Muscle of arm (tissue), 12 donors: ENCODE data around the gene ZDHHC13. TPM values are rescaled to one million over a fixed set of nuclear protein-coding genes. Genes with fewer than 3 reads are reported as not detected.
"Not testable (repeated sequence)": the region's sequence is repeated elsewhere in the genome, so short reads cannot be mapped to it uniquely, and the experiment has no call there.

Experiments used
- DNase-seq: peaks from one replicate; pipeline ENCODE4 v3.0.0-alpha.2; 2013
- polyA plus RNA-seq, 12 donors: library from polyadenylated mRNA; unstranded; fragments of 120-200 nt; gene quantifications; one replicate each; pipeline ENCODE4 v1.2.1, GENCODE V29; 2013; ENCODE audit not compliant: insufficient read length in 12 of 12

ZDHHC13 gene
- polyA plus RNA-seq, 12 donors: 4.9 to 26.1 (median 8.4) TPM; not detected in 1

- DNase-seq: no peak
Measured at GRCh38 chr11:19094859-19095258, 22.1 kb upstream of the ZDHHC13 start.

GRCh38 chr11:19099093-19099492 is 17.9 kb upstream of the ZDHHC13 start:
- DNase-seq: no peak

GRCh38 chr11:19100885-19101284 is 16.1 kb upstream of the ZDHHC13 start:
- no peak for DNase-seq

- DNase-seq: no peak
Measured at GRCh38 chr11:19101796-19102520, 15.0 kb upstream of the ZDHHC13 start.

- no peak for DNase-seq
Measured at GRCh38 chr11:19102521-19102900, 14.5 kb upstream of the ZDHHC13 start.

- DNase-seq: no peak
Measured at GRCh38 chr11:19105011-19105410, 12.0 kb upstream of the ZDHHC13 start.

GRCh38 chr11:19107125-19107524 is 9.8 kb upstream of the ZDHHC13 start:
- DNase-seq: no peak

- DNase-seq: no peak
Measured at GRCh38 chr11:19110295-19110694, 6.7 kb upstream of the ZDHHC13 start.

GRCh38 chr11:19111809-19112208 is 5.2 kb upstream of the ZDHHC13 start:
- DNase-seq: no peak

- no peak for DNase-seq
Measured at GRCh38 chr11:19116276-19116970, 545 bp upstream of the ZDHHC13 start.

- DNase-seq: no peak
Measured at GRCh38 chr11:19117760-19118097, 761 bp downstream of the ZDHHC13 start.

- no peak for DNase-seq
Measured at GRCh38 chr11:19121646-19122045, 4.7 kb downstream of the ZDHHC13 start.

- no peak for DNase-seq
Measured at GRCh38 chr11:19122960-19123615, 6.1 kb downstream of the ZDHHC13 start.

- DNase-seq: not testable (repeated sequence)
Measured at GRCh38 chr11:19126562-19127325, 9.8 kb downstream of the ZDHHC13 start.

- no peak for DNase-seq
Measured at GRCh38 chr11:19134004-19134403, 17.0 kb downstream of the ZDHHC13 start.

GRCh38 chr11:19136884-19137283 is 19.9 kb downstream of the ZDHHC13 start:
- DNase-seq: not testable (repeated sequence)

GRCh38 chr11:19145319-19145718 is 28.4 kb downstream of the ZDHHC13 start:
- no peak for DNase-seq

- DNase-seq: no peak
Measured at GRCh38 chr11:19156892-19157291, 39.9 kb downstream of the ZDHHC13 start.

GRCh38 chr11:19160847-19161246 is 43.9 kb downstream of the ZDHHC13 start:
- DNase-seq: no peak

GRCh38 chr11:19161651-19162050 is 44.7 kb downstream of the ZDHHC13 start:
- no peak for DNase-seq

GRCh38 chr11:19162951-19163505 is 46.1 kb downstream of the ZDHHC13 start:
- DNase-seq: no peak

- DNase-seq: no peak
Measured at GRCh38 chr11:19163617-19164016, 46.6 kb downstream of the ZDHHC13 start.
